Left ventricle myocardium inferior (tissue), 1 donor: ENCODE results near the gene COL8A1. TPM values are rescaled to one million over a fixed set of nuclear protein-coding genes. Genes with fewer than 3 reads are reported as not detected.

Experiments
- DNase-seq: peaks from one replicate; pipeline ENCODE4 v3.0.0-alpha.2; 2020
- H3K27ac ChIP-seq: fragments of 200-600 bp; replicated peaks from 2 replicates; pipeline ENCODE4 v1.8.0; 2021
- H3K27me3 ChIP-seq: fragments of 200-600 bp; 2 replicates; pipeline ENCODE4 v1.8.0; 2021; ENCODE audit warnings: low read depth
- H3K36me3 ChIP-seq: fragments of 200-600 bp; 2 replicates; pipeline ENCODE4 v1.8.0; 2021
- H3K4me1 ChIP-seq: fragments of 200-600 bp; 2 replicates; pipeline ENCODE4 v1.8.0; 2021
- H3K4me3 ChIP-seq: fragments of 200-600 bp; 2 replicates; pipeline ENCODE4 v1.8.0; 2021; ENCODE audit warnings: mild to moderate bottlenecking, moderate library complexity
- H3K9me3 ChIP-seq: fragments of 200-600 bp; replicated peaks from 2 replicates; pipeline ENCODE4 v1.8.0; 2021
- intact Hi-C: fragments of 100-400 bp; cut with micrococcal nuclease; formaldehyde crosslinking; loops from one replicate; pipeline ENCODE4 v1.11.0; 2022
- total RNA-seq: library from RNA; stranded (reverse); fragmentation: NEBNext Ultra II Directional; extraction: Animal tissue kit (Norgen Biotek cat#: 25700); gene quantifications from one replicate; pipeline ENCODE4 v1.2.1, GENCODE V29; 2021
- TF ChIP-seq, protein P1 (sequence below): fragments of 200-600 bp; IDR thresholded peaks from 2 replicates; pipeline ENCODE4 v1.8.0; 2021; ENCODE audit warnings: antibody characterized with exemption, mild to moderate bottlenecking, borderline replicate concordance
- donor health status: DM: no; HTN: yes; CAD: no; lungs with severe emphysema.

COL8A1 gene
- total RNA-seq, 1 donor from 2014 or later, result 16.4 TPM

DNA sequence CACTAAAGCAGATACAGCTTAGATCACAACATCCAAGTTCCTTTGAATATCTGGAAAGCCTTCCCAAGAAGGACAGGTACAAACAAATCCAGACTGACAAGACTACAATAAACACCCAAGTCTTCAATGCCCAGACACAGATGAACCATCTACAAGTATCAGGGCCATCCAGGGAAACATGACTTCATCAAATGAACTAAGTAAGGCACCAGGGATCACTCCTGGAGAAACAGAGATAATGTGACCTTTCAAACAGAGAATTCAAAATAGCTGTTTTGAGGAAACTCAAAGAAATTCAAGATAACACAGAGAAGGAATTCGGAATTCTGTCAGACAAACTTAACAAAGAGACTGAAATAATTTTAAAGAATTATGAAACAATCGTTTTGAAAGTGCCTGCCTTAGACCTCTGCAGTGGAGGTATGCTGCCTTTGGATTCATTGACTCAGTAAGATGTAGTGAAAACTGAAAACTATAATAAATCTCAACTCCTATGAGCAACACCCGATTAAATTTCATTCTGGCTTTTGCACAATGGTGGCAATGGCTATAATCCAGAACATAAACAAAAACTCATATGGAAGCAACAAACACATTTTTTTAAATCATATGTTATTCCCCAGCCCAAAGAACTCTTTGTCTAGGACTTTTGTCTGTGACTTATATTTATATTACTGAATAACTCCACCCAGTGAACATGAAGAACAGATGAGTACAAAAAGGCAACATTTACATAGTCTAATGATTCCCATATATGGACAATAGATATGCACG is 12.6 kb upstream of the COL8A1 start:
- TF ChIP-seq, protein P1, sequence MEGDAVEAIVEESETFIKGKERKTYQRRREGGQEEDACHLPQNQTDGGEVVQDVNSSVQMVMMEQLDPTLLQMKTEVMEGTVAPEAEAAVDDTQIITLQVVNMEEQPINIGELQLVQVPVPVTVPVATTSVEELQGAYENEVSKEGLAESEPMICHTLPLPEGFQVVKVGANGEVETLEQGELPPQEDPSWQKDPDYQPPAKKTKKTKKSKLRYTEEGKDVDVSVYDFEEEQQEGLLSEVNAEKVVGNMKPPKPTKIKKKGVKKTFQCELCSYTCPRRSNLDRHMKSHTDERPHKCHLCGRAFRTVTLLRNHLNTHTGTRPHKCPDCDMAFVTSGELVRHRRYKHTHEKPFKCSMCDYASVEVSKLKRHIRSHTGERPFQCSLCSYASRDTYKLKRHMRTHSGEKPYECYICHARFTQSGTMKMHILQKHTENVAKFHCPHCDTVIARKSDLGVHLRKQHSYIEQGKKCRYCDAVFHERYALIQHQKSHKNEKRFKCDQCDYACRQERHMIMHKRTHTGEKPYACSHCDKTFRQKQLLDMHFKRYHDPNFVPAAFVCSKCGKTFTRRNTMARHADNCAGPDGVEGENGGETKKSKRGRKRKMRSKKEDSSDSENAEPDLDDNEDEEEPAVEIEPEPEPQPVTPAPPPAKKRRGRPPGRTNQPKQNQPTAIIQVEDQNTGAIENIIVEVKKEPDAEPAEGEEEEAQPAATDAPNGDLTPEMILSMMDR, result no peak
- Histone ChIP-seq H3K4me3 (no peak overlapping the region), H3K27ac (no peak overlapping the region), H3K4me1 (no peaks in the 10 kb centered on the region), H3K36me3 (no peaks in the 10 kb centered on the region), H3K27me3 (no peaks in the 10 kb centered on the region), H3K9me3 (no peaks in the 10 kb centered on the region)
- intact Hi-C loops, result no loop called here
- DNase-seq, result no peak

DNA sequence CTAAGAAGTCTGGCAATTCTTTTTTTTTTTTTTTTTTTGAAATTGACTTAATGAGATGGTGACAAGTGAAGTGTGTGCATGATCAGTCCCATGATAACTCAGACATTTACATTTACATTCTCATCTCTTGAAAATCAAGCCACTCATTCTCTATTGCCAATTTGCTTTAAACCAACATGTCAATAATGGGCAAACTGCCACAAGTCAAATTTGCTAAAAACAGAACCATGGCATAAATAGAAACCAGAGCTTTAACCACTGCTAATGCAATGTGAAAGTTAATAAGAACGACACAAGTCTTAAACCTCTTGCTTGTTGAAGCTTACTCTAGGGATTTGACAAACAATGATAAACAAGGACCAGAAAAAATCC is 12.0 kb upstream of the COL8A1 start:
- DNase-seq, result no peak

DNA sequence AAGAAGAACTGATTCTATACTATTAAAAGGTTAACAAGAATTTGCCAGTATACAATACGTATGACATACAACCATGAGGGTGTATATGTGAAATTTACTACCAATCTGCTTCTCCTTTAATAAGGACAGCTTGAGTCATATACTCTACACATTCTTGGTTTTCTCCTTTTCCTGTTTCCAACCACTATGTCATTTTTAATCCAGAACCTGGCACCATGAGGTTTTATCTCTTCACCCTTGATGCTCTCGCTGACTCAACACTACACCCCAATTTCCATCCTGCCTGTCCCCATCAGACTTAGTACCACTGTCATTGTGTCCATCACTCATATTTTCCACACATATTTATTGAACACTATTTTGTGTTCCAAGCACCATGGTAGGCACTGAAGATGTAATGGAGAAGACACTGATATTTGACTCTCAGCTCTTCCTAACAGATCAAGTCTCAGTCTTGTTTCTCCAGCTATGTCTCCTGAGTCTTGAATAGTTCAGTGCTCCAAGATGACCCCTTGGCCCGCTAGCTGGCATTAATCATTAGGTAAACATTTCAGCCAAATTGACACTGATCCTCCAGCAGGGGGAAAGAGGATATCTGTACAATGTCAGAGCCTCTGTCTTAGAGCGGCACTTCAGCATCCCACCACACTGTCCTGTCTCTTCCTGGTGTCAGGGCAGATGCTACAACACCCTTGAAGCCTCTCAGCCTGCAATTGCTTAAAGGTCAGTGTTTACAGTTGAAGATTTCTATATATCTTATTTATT is 11.2 kb upstream of the COL8A1 start:
- Histone ChIP-seq H3K36me3 (no peaks in the 10 kb centered on the region), H3K9me3 (no peaks in the 10 kb centered on the region), H3K27ac (no peak overlapping the region), H3K27me3 (peaks cover 10% of the 10 kb centered on the region), H3K4me1 (no peaks in the 10 kb centered on the region), H3K4me3 (no peak overlapping the region)
- TF ChIP-seq, protein P1, result no peak
- intact Hi-C loops, result no loop called here
- DNase-seq, result no peak

More for the DNA sequence above, 12.0 kb upstream of the COL8A1 start:
- H3K36me3 ChIP-seq, result no peaks in the 10 kb centered on the region
- H3K27ac ChIP-seq, result no peak overlapping the region
- intact Hi-C loops, result no loop called here
- peaks cover 2% of the 10 kb centered on the region for H3K27me3 ChIP-seq
- TF ChIP-seq, protein P1, result no peak
- no peaks in the 10 kb centered on the region for H3K4me1 ChIP-seq
- H3K4me3 ChIP-seq, result no peak overlapping the region
- H3K9me3 ChIP-seq, result no peaks in the 10 kb centered on the region

DNA sequence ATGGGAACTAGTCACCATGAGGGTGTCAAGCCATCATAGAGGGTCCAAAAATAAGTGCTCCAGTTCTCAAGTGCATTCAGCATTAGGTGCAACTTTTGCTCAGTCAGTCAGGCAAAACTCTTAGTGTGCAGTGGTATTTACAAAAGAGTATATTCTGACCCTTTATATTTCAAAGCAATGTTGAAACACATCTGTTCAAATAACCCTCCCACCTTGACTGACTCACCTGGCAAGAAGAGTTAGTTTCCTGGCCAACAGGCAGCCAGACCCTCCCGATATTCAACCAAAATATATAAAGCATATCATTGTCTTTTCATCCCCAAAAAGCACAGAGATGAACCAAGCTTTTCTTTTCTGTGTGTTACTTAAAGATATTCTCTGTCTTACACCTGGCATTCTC is 7.6 kb upstream of the COL8A1 start:
- intact Hi-C loops, result no loop called here
- Histone ChIP-seq H3K36me3 (no peaks in the 10 kb centered on the region), H3K4me1 (no peaks in the 10 kb centered on the region), H3K27me3 (peaks cover 43% of the 10 kb centered on the region), H3K9me3 (no peaks in the 10 kb centered on the region), H3K27ac (no peak overlapping the region), H3K4me3 (no peak overlapping the region)
- no peak for DNase-seq
- TF ChIP-seq, protein P1, result no peak

DNA sequence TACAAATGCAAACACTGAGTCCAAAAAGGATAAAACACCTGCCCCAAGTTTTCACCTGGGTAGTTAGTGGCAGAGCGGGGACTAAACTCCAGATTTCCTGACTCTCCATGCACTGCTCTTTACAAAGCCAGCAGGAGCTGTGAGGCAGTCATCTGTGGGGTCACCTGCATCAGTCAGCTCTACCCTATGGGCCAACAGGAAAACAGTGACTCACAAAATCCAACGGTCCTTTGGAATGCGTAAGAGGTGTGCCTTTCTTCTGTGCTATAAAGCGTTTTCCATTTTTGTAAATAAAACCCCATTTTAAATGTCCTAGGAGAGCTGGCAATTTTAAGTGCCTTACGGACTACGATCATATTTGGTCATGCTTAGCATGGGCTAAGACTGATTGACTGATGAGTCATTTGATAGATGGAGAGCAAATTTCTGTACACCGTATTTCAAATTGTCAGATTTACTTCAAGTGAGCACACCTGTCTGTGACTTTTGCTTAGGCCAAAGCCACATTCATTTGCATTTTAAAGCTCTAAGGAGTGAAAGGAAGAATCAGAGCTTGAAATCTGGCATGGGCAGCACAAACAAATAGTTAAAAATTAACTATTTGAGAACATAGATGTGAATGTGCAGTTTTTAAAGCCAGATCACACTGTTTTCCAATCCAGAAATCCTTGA is 4.4 kb upstream of the COL8A1 start:
- H3K4me1 ChIP-seq, result peaks cover 25% of the 10 kb centered on the region
- H3K4me3 ChIP-seq, result no peak overlapping the region
- intact Hi-C loops, result no loop called here
- no peak for DNase-seq
- no peak overlapping the region for H3K27ac ChIP-seq
- no peaks in the 10 kb centered on the region for H3K9me3 ChIP-seq
- H3K36me3 ChIP-seq, result no peaks in the 10 kb centered on the region
- peaks cover 75% of the 10 kb centered on the region for H3K27me3 ChIP-seq
- TF ChIP-seq, protein P1, result no peak
